ENCODE results near the gene REXO4. TPM values are rescaled to one million over a fixed set of nuclear protein-coding genes. Genes with fewer than 3 reads are reported as not detected.

REXO4 gene
- total and polyA plus RNA-seq, 2 of the 13 experiments (the other 11 are each of a cell fraction or from before 2014, with no cell fraction given): 18.5 to 30.4 TPM

GRCh38 chr9:133417541-133418461, at the start of gene REXO4 (continued):
- 0 out of 2 replicates have a peak, but pooled peaks have one; percentile 52 for TF ChIP-seq ZBTB42 (CRISPR knock-in tag; IDR thresholded peaks at IDR 0.05)
- TF ChIP-seq, protein P1, sequence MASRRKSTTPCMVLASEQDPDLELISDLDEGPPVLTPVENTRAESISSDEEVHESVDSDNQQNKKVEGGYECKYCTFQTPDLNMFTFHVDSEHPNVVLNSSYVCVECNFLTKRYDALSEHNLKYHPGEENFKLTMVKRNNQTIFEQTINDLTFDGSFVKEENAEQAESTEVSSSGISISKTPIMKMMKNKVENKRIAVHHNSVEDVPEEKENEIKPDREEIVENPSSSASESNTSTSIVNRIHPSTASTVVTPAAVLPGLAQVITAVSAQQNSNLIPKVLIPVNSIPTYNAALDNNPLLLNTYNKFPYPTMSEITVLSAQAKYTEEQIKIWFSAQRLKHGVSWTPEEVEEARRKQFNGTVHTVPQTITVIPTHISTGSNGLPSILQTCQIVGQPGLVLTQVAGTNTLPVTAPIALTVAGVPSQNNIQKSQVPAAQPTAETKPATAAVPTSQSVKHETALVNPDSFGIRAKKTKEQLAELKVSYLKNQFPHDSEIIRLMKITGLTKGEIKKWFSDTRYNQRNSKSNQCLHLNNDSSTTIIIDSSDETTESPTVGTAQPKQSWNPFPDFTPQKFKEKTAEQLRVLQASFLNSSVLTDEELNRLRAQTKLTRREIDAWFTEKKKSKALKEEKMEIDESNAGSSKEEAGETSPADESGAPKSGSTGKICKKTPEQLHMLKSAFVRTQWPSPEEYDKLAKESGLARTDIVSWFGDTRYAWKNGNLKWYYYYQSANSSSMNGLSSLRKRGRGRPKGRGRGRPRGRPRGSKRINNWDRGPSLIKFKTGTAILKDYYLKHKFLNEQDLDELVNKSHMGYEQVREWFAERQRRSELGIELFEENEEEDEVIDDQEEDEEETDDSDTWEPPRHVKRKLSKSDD (CRISPR knock-in tag; IDR thresholded peaks at IDR 0.05; ENCODE audit: low read depth): no peak
- TF ChIP-seq ZNF724P (CRISPR knock-in tag; IDR thresholded peaks at IDR 0.05; ENCODE audit: borderline replicate concordance): no peak; the same call in 1 of the 2 replicates
- TF ChIP-seq RFX5 (IDR thresholded peaks at IDR 0.05; ENCODE audit: low read depth, low read length): no peak
- peak; percentile 98 for TF ChIP-seq ZNF414 (CRISPR knock-in tag; IDR thresholded peaks at IDR 0.05)
- TF ChIP-seq, protein P2, sequence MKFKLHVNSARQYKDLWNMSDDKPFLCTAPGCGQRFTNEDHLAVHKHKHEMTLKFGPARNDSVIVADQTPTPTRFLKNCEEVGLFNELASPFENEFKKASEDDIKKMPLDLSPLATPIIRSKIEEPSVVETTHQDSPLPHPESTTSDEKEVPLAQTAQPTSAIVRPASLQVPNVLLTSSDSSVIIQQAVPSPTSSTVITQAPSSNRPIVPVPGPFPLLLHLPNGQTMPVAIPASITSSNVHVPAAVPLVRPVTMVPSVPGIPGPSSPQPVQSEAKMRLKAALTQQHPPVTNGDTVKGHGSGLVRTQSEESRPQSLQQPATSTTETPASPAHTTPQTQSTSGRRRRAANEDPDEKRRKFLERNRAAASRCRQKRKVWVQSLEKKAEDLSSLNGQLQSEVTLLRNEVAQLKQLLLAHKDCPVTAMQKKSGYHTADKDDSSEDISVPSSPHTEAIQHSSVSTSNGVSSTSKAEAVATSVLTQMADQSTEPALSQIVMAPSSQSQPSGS (CRISPR knock-in tag; IDR thresholded peaks at IDR 0.05): peak; percentile 76
- 0 out of 2 replicates have a peak, but pooled peaks have one; percentile 31 for TF ChIP-seq ZBTB39 (CRISPR knock-in tag; IDR thresholded peaks at IDR 0.05)
- peak; percentile 58 for TF ChIP-seq ZNF143 (CRISPR knock-in tag; IDR thresholded peaks at IDR 0.05)
- TF ChIP-seq ZNF883 (CRISPR knock-in tag; IDR thresholded peaks at IDR 0.05; ENCODE audit: not compliant biosample characterization): peak; percentile 57
- peak; percentile 73 for TF ChIP-seq PHF5A (CRISPR knock-in tag; IDR thresholded peaks at IDR 0.05; ENCODE audit: low read depth, unreplicated experiment)
- no peak for TF ChIP-seq SOX6 (IDR thresholded peaks at IDR 0.05)
- peak; percentile 76 for TF ChIP-seq SOX6 (CRISPR knock-in tag; IDR thresholded peaks at IDR 0.05)
- no peak for TF ChIP-seq LCORL (IDR thresholded peaks at IDR 0.05)
- TF ChIP-seq LCORL (CRISPR knock-in tag; IDR thresholded peaks at IDR 0.05): peak; percentile 97
- TF ChIP-seq SMC3 (IDR thresholded peaks at IDR 0.05; ENCODE audit: low read length): no peak
- TF ChIP-seq TRIM22 (IDR thresholded peaks at IDR 0.05): no peak
- TF ChIP-seq, protein P3, sequence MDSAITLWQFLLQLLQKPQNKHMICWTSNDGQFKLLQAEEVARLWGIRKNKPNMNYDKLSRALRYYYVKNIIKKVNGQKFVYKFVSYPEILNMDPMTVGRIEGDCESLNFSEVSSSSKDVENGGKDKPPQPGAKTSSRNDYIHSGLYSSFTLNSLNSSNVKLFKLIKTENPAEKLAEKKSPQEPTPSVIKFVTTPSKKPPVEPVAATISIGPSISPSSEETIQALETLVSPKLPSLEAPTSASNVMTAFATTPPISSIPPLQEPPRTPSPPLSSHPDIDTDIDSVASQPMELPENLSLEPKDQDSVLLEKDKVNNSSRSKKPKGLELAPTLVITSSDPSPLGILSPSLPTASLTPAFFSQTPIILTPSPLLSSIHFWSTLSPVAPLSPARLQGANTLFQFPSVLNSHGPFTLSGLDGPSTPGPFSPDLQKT (CRISPR knock-in tag; IDR thresholded peaks at IDR 0.05; ENCODE audit: borderline replicate concordance): no peak
- peak; percentile 97 for TF ChIP-seq REL (CRISPR knock-in tag; conservative IDR thresholded peaks at IDR 0.05)
- no peak for TF ChIP-seq ADNP (CRISPR knock-in tag; IDR thresholded peaks at IDR 0.05)
- TF ChIP-seq SNAI1 (CRISPR knock-in tag; IDR thresholded peaks at IDR 0.05; ENCODE audit: borderline replicate concordance): 0 out of 2 replicates have a peak, but pooled peaks have one; percentile 72
